GM23338 (cell line): ENCODE measurements around the gene UBN1.

Source experiments
- CREB1 ChIP-seq: fragments of 250-450 bp; sonication (Bioruptor Pico); IDR thresholded peaks from 2 replicates; pipeline ENCODE4 v1.5.0; 2020; ENCODE audit warnings: low read depth, mild to moderate bottlenecking, moderate library complexity
- CTCF ChIP-seq, 2 experiments: fragments of 200-600 bp in 1 of 2; sonication (generic) in 1 of 2; conservative IDR thresholded peaks; 2 replicates each; pipeline versions ENCODE4 v1.5.1 to v1.6.1; 2016 to 2017; ENCODE audit warnings: antibody characterized with exemption in 2 of 2, low read depth in 2 of 2, mild to moderate bottlenecking in 2 of 2, moderate library complexity in 1 of 2
- EZH2 ChIP-seq: fragments of 200-600 bp; sonication (generic); IDR thresholded peaks from one replicate; pipeline ENCODE4 v1.8.0; 2017; ENCODE audit warnings: antibody characterized with exemption, mild to moderate bottlenecking, low read depth; ENCODE audit not compliant: unreplicated experiment
- EZH2phosphoT487 ChIP-seq: fragments of 200-600 bp; sonication (generic); IDR thresholded peaks from one replicate; pipeline ENCODE4 v1.8.1; 2018; ENCODE audit warnings: antibody characterized with exemption; ENCODE audit not compliant: unreplicated experiment
- JUNB ChIP-seq: IDR thresholded peaks from one replicate; pipeline ENCODE4 v1.6.1; 2016; ENCODE audit warnings: antibody characterized with exemption; ENCODE audit not compliant: unreplicated experiment
- POLR2AphosphoS5 ChIP-seq: IDR thresholded peaks from 2 replicates; pipeline ENCODE4 v1.6.1; 2016; ENCODE audit warnings: antibody characterized with exemption, low read depth
- ZNF331 ChIP-seq: fragments of 250-450 bp; sonication (Bioruptor Pico); IDR thresholded peaks from 2 replicates; pipeline ENCODE4 v1.5.0; 2020; ENCODE audit warnings: low read depth, mild to moderate bottlenecking, moderate library complexity
- ZNF462 ChIP-seq: fragments of 250-450 bp; sonication (Bioruptor Pico); IDR thresholded peaks from 2 replicates; pipeline ENCODE4 v1.5.0; 2020; ENCODE audit warnings: mild to moderate bottlenecking, moderate library complexity
- TF ChIP-seq, protein P1 (sequence below): IDR thresholded peaks from 2 replicates; pipeline ENCODE4 v1.6.1; 2016; ENCODE audit warnings: antibody characterized with exemption
- TF ChIP-seq, protein P2 (sequence below): IDR thresholded peaks from one replicate; pipeline ENCODE4 v1.6.1; 2018; ENCODE audit warnings: antibody characterized with exemption; ENCODE audit not compliant: unreplicated experiment

- TF ChIP-seq EZH2 (no peak), ZNF331 (CRISPR knock-in tag) (no peak), CTCF (conservative IDR thresholded peaks at IDR 0.05; ENCODE audit: low read depth in 2 of 2) (no peak), POLR2AphosphoS5 (no peak), EZH2phosphoT487 (no peak), ZNF462 (CRISPR knock-in tag) (no peak), CREB1 (CRISPR knock-in tag) (no peak), JUNB (no peak)
- TF ChIP-seq, protein P1, sequence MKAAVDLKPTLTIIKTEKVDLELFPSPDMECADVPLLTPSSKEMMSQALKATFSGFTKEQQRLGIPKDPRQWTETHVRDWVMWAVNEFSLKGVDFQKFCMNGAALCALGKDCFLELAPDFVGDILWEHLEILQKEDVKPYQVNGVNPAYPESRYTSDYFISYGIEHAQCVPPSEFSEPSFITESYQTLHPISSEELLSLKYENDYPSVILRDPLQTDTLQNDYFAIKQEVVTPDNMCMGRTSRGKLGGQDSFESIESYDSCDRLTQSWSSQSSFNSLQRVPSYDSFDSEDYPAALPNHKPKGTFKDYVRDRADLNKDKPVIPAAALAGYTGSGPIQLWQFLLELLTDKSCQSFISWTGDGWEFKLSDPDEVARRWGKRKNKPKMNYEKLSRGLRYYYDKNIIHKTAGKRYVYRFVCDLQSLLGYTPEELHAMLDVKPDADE: no peak
- TF ChIP-seq, protein P2, sequence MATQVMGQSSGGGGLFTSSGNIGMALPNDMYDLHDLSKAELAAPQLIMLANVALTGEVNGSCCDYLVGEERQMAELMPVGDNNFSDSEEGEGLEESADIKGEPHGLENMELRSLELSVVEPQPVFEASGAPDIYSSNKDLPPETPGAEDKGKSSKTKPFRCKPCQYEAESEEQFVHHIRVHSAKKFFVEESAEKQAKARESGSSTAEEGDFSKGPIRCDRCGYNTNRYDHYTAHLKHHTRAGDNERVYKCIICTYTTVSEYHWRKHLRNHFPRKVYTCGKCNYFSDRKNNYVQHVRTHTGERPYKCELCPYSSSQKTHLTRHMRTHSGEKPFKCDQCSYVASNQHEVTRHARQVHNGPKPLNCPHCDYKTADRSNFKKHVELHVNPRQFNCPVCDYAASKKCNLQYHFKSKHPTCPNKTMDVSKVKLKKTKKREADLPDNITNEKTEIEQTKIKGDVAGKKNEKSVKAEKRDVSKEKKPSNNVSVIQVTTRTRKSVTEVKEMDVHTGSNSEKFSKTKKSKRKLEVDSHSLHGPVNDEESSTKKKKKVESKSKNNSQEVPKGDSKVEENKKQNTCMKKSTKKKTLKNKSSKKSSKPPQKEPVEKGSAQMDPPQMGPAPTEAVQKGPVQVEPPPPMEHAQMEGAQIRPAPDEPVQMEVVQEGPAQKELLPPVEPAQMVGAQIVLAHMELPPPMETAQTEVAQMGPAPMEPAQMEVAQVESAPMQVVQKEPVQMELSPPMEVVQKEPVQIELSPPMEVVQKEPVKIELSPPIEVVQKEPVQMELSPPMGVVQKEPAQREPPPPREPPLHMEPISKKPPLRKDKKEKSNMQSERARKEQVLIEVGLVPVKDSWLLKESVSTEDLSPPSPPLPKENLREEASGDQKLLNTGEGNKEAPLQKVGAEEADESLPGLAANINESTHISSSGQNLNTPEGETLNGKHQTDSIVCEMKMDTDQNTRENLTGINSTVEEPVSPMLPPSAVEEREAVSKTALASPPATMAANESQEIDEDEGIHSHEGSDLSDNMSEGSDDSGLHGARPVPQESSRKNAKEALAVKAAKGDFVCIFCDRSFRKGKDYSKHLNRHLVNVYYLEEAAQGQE: no peak
These were observed 69.8 kb downstream of the UBN1 start for GRCh38 chr16:4917117-4917516.
